ENCODE data around the gene MYO10.
"Not testable (repeated sequence)": the region's sequence is repeated elsewhere in the genome, so short reads cannot be mapped to it uniquely, and the experiment has no call there.

Gene MYO10

DNA sequence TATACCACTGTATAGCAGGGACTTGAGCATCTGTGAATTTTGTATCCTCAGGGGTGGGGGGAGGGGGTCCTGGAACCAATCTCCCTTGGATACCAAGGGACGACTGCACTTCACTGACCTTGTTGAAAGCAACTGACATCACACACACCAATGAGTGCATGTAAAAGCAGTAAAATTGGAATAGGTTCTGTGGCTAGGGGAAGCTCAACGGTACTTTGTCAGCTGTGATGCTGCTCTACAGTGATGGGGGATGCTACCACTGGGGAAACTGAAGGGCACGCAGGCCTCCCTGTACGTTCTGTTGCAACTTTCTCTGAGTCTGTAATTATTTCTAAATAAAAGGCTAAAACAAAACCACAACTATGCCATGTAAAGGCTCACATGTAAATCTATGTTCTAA lies 272.2 kb downstream of the MYO10 start:
- FAIRE-seq (no peak), DNase-seq (ENCODE audit: insufficient read length, low spot score) (no peak)
- TF ChIP-seq CTCF (IDR thresholded peaks at IDR 0.05; ENCODE audit: insufficient read depth, missing control alignments), result no peak

GRCh38 chr5:16661713-16662112 lies 274.4 kb downstream of the MYO10 start:
- DNase-seq (ENCODE audit: insufficient read length, low spot score), result no peak
- TF ChIP-seq CTCF (IDR thresholded peaks at IDR 0.05; ENCODE audit: insufficient read depth, missing control alignments), result no peak
- no peak for FAIRE-seq

DNA sequence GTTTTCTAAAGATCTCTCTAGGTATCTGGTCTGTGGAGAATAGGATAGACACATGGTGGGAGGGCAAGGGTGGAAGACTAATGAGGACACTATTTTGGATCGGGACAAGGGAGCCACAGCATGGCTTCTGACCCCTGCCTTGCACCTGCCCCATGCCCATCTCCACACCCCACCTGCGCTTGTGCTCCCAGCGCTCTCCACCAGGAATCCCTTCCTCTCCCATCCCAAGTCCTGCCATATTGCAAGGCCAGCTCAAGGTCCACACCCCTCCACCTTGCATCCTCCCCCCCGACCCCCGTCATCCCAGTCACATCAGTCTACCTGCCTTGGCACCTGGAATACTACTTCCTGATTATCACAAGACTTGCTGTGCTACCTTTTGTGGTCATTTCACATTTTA lies 275.1 kb downstream of the MYO10 start:
- no peak for FAIRE-seq
- no peak for TF ChIP-seq CTCF (IDR thresholded peaks at IDR 0.05; ENCODE audit: insufficient read depth, missing control alignments)
- DNase-seq (ENCODE audit: insufficient read length, low spot score), result no peak

- no peak for FAIRE-seq
- no peak for TF ChIP-seq CTCF (IDR thresholded peaks at IDR 0.05; ENCODE audit: insufficient read depth, missing control alignments)
- DNase-seq (ENCODE audit: insufficient read length, low spot score), result no peak
These were observed 276.6 kb downstream of the MYO10 start for GRCh38 chr5:16659536-16659935.

GRCh38 chr5:16656561-16657191 lies 279.4 kb downstream of the MYO10 start:
- TF ChIP-seq CTCF (IDR thresholded peaks at IDR 0.05; ENCODE audit: insufficient read depth, missing control alignments), result no peak
- DNase-seq (ENCODE audit: insufficient read length, low spot score), result no peak
- FAIRE-seq, result no peak

- no peak for FAIRE-seq
- TF ChIP-seq CTCF (IDR thresholded peaks at IDR 0.05; ENCODE audit: insufficient read depth, missing control alignments), result no peak
These were observed 281.3 kb downstream of the MYO10 start for GRCh38 chr5:16654647-16655334.

GRCh38 chr5:16648739-16649138 lies 287.3 kb downstream of the MYO10 start:
- FAIRE-seq; DNase-seq (ENCODE audit: insufficient read length, low spot score): not testable (repeated sequence)

More at GRCh38 chr5:16654647-16655334, 281.3 kb downstream of the MYO10 start:
- no peak for DNase-seq (ENCODE audit: insufficient read length, low spot score)

Data from D721Med (cell line).